ENCODE measurements around the gene CHKB.
A peak's percentile ranks its signal among the peaks of the same experiment; 100 is the strongest.

Gene CHKB

DNA sequence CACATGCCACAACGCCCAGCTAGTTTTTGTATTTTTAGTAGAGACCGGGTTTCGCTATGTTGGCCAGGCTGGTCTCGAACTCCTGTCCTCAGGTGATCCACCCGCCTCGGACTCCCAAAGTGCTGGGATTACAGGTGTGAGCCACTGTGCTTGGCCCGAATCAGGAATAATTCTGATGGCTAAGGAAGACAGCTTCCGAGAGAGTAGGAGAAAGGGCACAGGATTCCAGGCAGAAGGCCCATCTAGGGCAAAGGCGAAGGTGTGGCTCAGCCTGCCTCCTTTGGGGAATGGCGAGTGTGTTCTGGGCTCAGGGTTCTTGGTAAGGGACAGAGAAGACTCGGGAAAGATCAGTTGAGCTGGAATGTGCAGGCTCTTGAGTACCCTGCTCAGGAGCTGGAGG is 18.4 kb downstream of the CHKB start:
- peaks cover 19% of the 10 kb centered on the region for H3K36me3 ChIP-seq
- H3K4me1 ChIP-seq (ENCODE audit: control insufficient read depth in 1 of 2, insufficient read depth in 1 of 2, low read depth in 1 of 2, low read length in 1 of 2): peaks cover 11 to 15% of the 10 kb centered on the region in 2 experiments
- no peak overlapping the region for H3K27ac ChIP-seq
- peaks cover 21% of the 10 kb centered on the region for H3K27me3 ChIP-seq
- no peak overlapping the region for H3K4me3 ChIP-seq (ENCODE audit: low read depth in 1 of 2, low read length in 1 of 2)
- H3K9me3 ChIP-seq: no peaks in the 10 kb centered on the region
- TF ChIP-seq, protein P1, sequence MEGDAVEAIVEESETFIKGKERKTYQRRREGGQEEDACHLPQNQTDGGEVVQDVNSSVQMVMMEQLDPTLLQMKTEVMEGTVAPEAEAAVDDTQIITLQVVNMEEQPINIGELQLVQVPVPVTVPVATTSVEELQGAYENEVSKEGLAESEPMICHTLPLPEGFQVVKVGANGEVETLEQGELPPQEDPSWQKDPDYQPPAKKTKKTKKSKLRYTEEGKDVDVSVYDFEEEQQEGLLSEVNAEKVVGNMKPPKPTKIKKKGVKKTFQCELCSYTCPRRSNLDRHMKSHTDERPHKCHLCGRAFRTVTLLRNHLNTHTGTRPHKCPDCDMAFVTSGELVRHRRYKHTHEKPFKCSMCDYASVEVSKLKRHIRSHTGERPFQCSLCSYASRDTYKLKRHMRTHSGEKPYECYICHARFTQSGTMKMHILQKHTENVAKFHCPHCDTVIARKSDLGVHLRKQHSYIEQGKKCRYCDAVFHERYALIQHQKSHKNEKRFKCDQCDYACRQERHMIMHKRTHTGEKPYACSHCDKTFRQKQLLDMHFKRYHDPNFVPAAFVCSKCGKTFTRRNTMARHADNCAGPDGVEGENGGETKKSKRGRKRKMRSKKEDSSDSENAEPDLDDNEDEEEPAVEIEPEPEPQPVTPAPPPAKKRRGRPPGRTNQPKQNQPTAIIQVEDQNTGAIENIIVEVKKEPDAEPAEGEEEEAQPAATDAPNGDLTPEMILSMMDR (IDR thresholded peaks at IDR 0.05): no peak

DNA sequence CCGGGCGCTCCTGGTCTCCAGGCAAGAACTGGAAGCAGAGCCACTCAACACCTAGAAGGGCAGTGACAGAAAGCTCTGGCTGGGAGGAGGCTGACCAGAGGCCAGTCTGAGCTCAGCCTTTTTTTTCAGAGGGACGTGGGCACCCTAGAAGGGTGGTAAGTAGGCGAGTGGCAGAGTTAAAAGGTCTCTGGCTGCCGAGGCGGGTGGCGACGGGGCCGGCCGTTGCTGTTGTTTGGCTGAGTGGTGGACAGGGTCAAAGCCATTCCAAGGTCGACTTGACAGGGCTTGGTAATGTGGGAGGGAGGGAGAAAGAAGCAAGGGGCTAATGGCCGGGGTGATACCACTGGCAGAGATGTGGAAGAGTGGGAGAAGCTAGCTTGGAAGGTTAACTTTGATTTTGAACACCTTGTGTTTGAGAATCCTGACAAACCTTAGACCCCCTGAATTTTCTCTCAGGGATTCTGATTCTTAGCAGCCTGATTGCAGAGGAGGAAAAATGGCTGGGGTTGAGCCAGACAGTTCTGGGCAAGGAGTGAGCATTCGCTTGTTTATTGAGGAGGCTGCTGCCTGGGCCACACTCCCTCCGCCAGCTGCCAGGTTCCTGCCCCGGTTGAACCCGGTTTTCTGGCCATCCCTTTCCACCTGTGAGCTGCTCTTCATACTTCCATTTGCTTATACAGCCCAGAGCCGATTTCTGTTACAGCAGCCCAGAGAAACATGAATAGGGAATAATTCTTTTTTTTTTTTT is 19.1 kb downstream of the CHKB start:
- TF ChIP-seq, protein P1 (IDR thresholded peaks at IDR 0.05): no peak
- H3K27ac ChIP-seq: peak overlapping the region; percentile 76
- H3K9me3 ChIP-seq: no peaks in the 10 kb centered on the region
- H3K4me3 ChIP-seq (ENCODE audit: low read depth in 1 of 2, low read length in 1 of 2): peak overlapping the region; percentile 69 to 88
- peaks cover 21% of the 10 kb centered on the region for H3K27me3 ChIP-seq
- H3K4me1 ChIP-seq (ENCODE audit: control insufficient read depth in 1 of 2, insufficient read depth in 1 of 2, low read depth in 1 of 2, low read length in 1 of 2): peaks cover 11 to 15% of the 10 kb centered on the region in 2 experiments
- peaks cover 12% of the 10 kb centered on the region for H3K36me3 ChIP-seq

DNA sequence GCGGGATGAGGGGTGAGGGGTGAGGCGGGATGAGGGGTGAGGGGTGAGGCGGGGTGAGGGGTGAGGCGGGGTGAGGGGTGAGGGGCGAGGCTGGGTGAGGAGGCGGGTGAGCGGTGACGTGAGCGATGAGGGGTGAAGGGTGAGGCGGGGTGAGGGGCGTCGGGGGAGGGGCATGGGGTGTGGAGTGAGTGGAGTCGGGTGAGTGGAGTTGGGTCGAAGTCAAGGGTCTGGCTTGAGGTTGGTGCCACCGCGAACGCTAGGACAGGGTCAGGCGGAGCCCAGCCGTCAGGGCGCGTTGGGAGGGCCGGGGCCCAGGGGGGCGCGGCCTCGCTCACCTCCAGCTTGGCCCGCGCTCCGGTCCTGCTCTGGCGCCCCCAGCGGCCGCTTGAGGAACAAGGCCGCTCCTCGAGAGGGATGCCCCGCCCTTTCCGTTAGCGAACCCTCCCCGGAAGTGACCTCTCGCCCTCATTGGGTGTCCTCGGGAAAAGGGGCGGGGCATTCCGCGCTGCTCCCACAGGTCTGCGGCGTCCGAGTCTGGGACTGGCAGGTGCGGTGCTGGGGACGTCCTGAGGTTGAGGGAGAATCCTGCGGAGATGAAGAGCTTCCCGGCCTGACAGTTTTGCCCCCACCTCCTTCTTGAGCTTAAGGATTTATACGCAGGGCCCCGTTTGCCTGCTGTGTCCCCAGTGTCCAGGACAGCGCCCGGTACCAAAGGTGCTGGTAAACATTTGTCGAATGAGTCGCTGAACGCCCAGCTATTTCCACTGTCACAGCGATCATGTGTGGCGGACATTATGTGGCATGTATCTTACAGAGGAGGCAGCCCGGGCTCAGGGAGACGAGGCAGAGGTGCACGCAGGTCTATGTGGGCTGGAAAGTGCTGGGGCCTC is 19.9 kb downstream of the CHKB start, which contains the start of gene SYCE3:
TSS of gene SYCE3 (minus strand) at position 397 of the 890 bp plus-strand sequence. CDS start 6,514 bp downstream, outside the sequence.
- H3K27ac ChIP-seq: peak within 1 kb of the TSS; percentile 76
- H3K27me3 ChIP-seq: peaks cover 21% of the 10 kb centered on the region
- TF ChIP-seq, protein P1 (IDR thresholded peaks at IDR 0.05): peak; percentile 100
- peaks cover 6% of the 10 kb centered on the region for H3K36me3 ChIP-seq
- H3K4me1 ChIP-seq (ENCODE audit: control insufficient read depth in 1 of 2, insufficient read depth in 1 of 2, low read depth in 1 of 2, low read length in 1 of 2): peaks cover 11 to 15% of the 10 kb centered on the region in 2 experiments
- no peaks in the 10 kb centered on the region for H3K9me3 ChIP-seq
- H3K4me3 ChIP-seq (ENCODE audit: low read depth in 1 of 2, low read length in 1 of 2): peak within 1 kb of the TSS; percentile 69 to 88

DNA sequence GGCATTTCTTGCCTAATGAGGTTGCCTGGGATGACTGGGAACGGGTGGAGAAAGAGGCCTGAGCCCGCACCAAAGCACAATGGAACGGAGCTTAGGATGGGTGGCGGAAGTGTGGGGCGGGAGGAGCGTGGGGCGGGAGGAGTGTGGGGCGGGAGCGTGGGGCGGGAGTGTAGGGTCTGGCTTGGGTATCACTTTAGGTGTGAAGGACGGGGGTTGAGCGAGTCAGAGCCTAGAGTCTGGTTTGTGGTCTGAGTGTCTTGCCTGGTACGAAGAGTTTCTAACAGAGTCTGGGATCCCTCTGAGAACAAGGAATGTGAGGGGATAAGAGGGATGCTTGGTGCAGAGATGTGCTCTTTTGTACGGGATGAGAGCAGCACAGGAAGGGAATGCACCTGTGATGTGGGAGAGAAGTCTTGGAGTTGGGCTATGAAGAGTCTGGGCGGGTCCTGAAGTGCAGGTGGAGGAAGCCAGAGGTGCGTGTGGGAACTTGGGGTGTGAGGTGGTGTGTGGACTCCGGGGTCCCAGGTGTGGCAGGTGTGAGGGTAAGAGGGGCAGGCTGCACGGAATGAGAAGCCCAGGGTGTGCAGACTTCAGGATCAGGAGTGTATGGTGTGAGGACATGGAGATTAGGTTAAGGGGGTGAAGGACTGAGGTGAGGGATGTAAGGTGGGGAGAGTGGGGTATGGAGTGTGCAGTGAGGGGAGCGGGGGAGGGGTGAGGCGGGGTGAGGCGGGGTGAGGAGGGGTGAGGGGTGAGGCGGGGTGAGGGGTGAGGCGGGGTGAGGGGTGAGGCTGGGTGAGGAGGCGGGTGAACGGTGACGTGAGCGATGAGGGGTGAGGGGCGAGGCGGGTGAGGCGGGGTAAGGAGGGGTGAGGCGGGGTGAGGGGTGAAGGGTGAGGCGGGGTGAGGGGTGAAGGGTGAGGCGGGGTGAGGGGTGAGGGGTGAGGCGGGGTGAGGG is 21.0 kb downstream of the CHKB start:
- Histone ChIP-seq H3K4me1 (ENCODE audit: control insufficient read depth in 1 of 2, insufficient read depth in 1 of 2, low read depth in 1 of 2, low read length in 1 of 2) (peaks cover 11 to 15% of the 10 kb centered on the region in 2 experiments), H3K27ac (peak overlapping the region; percentile 16), H3K4me3 (ENCODE audit: low read depth in 1 of 2, low read length in 1 of 2) (no peak overlapping the region), H3K9me3 (no peaks in the 10 kb centered on the region), H3K27me3 (peaks cover 21% of the 10 kb centered on the region), H3K36me3 (no peaks in the 10 kb centered on the region)
- TF ChIP-seq, protein P1 (IDR thresholded peaks at IDR 0.05): no peak

DNA sequence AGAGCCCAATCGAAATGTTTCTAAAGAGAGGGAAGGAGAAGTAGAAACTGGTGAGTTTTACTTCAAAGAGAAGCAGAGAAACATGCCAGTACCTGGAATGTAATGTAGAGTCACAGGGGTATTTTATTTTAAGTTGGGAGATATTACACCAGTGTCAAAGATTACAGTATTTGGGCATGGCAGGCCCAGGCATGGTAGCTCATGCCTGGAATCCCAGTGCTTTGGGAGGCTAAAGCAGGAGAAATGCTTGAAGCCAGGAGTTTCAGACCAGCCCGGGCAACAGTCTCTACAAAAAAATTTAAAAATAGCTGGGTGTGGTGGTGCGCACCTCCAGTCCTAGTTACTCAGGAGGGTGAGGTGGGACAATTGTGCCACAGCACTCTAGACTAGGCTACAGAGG is 22.6 kb downstream of the CHKB start:
- H3K4me1 ChIP-seq (ENCODE audit: control insufficient read depth in 1 of 2, insufficient read depth in 1 of 2, low read depth in 1 of 2, low read length in 1 of 2): peaks cover 11 to 15% of the 10 kb centered on the region in 2 experiments
- TF ChIP-seq, protein P1 (IDR thresholded peaks at IDR 0.05): no peak
- H3K9me3 ChIP-seq: no peaks in the 10 kb centered on the region
- no peak overlapping the region for H3K27ac ChIP-seq
- H3K36me3 ChIP-seq: no peaks in the 10 kb centered on the region
- peaks cover 16% of the 10 kb centered on the region for H3K27me3 ChIP-seq
- H3K4me3 ChIP-seq (ENCODE audit: low read depth in 1 of 2, low read length in 1 of 2): no peak overlapping the region

All from neutrophil (primary cell).